ENCODE measurements around the gene ANO2.

- TF ChIP-seq CTCF (IDR thresholded peaks at IDR 0.05) (no peak), POLR2A (IDR thresholded peaks at IDR 0.05) (no peak)
These were observed 20.7 kb downstream of the ANO2 start for GRCh38 chr12:5924342-5924741.

Measured in uterus (tissue), 2 donors.